GM12878 (cell line): ENCODE results near the gene MSH5. TPM values are rescaled to one million over a fixed set of nuclear protein-coding genes. Genes with fewer than 3 reads are reported as not detected.

Source experiments
- ATAC-seq: fragments of 200-7000 bp; cut with Tn5 transposase; 3 replicates; pipeline ENCODE4 v1.9.1; 2020; ENCODE audit warnings: mild to moderate bottlenecking, moderate library complexity
- BruUV-seq: library from RNA; stranded (reverse); fragments of 400-500 nt; replicated peaks from 2 replicates; lab custom pipeline; 2021; lab: Mats Ljungman, UMichigan
- CTCF ChIA-PET: fragments of 300-600 bp; sonication (Branson Sonifier 250); formaldehyde crosslinking; extraction: SDS; loops from one replicate; lab custom pipeline; 2021; ENCODE audit warnings: inconsistent platforms; lab: Yijun Ruan, JAX
- POLR2A ChIA-PET: fragments of 350-600 bp; formaldehyde crosslinking; extraction: SDS; loops from one replicate; lab custom pipeline; 2021; ENCODE audit warnings: inconsistent platforms; lab: Charles Lee
- RAD21 ChIA-PET: fragments of 300-600 bp; sonication (Branson Sonifier 250); formaldehyde crosslinking; loops from one replicate; lab custom pipeline; 2023; ENCODE audit warnings: antibody characterized with exemption; ENCODE audit not compliant: unreplicated experiment; lab: Charles Lee
- SMC1A ChIA-PET: fragments of 300-600 bp; sonication (Branson Sonifier 250); formaldehyde crosslinking; loops from one replicate; lab custom pipeline; 2023; ENCODE audit not compliant: unreplicated experiment, uncharacterized antibody; lab: Charles Lee
- DNase-seq: peaks from one replicate; pipeline ENCODE4 v3.0.0-alpha.2; 2011; ENCODE audit warnings: low read depth, low spot score
- FAIRE-seq: peaks from 3 replicates; lab custom pipeline; 2011; peaks lifted over from hg19 to GRCh38; lab: Jason Lieb, UNC
- H2AFZ ChIP-seq: 2 replicates; pipeline ENCODE4 v1.6.0; 2011; ENCODE audit warnings: low read depth, low read length, control low read depth; ENCODE audit not compliant: control insufficient read depth
- H3K27ac ChIP-seq: 2 replicates; pipeline ENCODE4 v1.5.1; 2011; ENCODE audit warnings: control low read depth; ENCODE audit not compliant: control insufficient read depth, insufficient read depth
- H3K27me3 ChIP-seq, 2 experiments: replicated peaks in 1 of 2; 2 replicates each; pipeline versions ENCODE4 v1.6.0 to v1.6.1; 2011; ENCODE audit warnings: low read length in 1 of 2; ENCODE audit not compliant: control insufficient read depth in 2 of 2, insufficient read depth in 2 of 2
- H3K36me3 ChIP-seq, 2 experiments: 2 replicates each; pipeline ENCODE4 v1.5.1; 2011; ENCODE audit warnings: low read length in 1 of 2; ENCODE audit not compliant: control insufficient read depth in 2 of 2, insufficient read depth in 2 of 2
- H3K4me1 ChIP-seq: 2 replicates; pipeline ENCODE4 v1.6.1; 2011; ENCODE audit warnings: mild to moderate bottlenecking, low read length, moderate library complexity, mixed read lengths; ENCODE audit not compliant: control insufficient read depth, insufficient read depth
- H3K4me2 ChIP-seq: 2 replicates; pipeline ENCODE4 v1.6.0; 2011; ENCODE audit warnings: control low read depth; ENCODE audit not compliant: control insufficient read depth, insufficient read depth
- H3K4me3 ChIP-seq: fragments of 200-600 bp; sonication (generic); 2 replicates; pipeline ENCODE4 v1.5.1; 2016
- H3K79me2 ChIP-seq: 2 replicates; pipeline ENCODE4 v1.6.0; 2011; ENCODE audit warnings: low read length; ENCODE audit not compliant: control insufficient read depth, insufficient read depth
- H3K9ac ChIP-seq: 2 replicates; pipeline ENCODE4 v1.8.0; 2011; ENCODE audit warnings: low read length, control low read depth, mixed read lengths; ENCODE audit not compliant: control insufficient read depth, insufficient read depth
- H3K9me3 ChIP-seq: replicated peaks from 3 replicates; pipeline ENCODE4 v1.5.1; 2011; ENCODE audit warnings: mild to moderate bottlenecking, low read length; ENCODE audit not compliant: control insufficient read depth, insufficient read depth
- H4K20me1 ChIP-seq: 2 replicates; pipeline ENCODE4 v1.6.0; 2011; ENCODE audit not compliant: control insufficient read depth, insufficient read depth
- BACH1 ChIP-seq: fragments of 450-650 bp; IDR thresholded peaks from 2 replicates; pipeline ENCODE4 v1.6.1; 2017; ENCODE audit warnings: mild to moderate bottlenecking, borderline replicate concordance
- CBFB ChIP-seq: IDR thresholded peaks from 2 replicates; pipeline ENCODE4 v1.6.1; 2016; ENCODE audit warnings: antibody characterized with exemption, low read depth
- CHD1 ChIP-seq: IDR thresholded peaks from 2 replicates; pipeline ENCODE4 v1.6.1; 2012; ENCODE audit warnings: low read depth, low read length, improper control_type of control experiment
- EGR1 ChIP-seq, 2 experiments: IDR thresholded peaks; 1 replicate in 1 of 2; 2 replicates in 1 of 2; pipeline ENCODE4 v1.6.1; 2011 to 2012; ENCODE audit warnings: low read depth in 2 of 2, low read length in 2 of 2, borderline replicate concordance in 1 of 2, mild to moderate bottlenecking in 1 of 2, moderate library complexity in 1 of 2
- EZH2 ChIP-seq: IDR thresholded peaks from 2 replicates; pipeline ENCODE4 v1.6.1; 2012; ENCODE audit warnings: low read depth, mild to moderate bottlenecking, control low read depth, inconsistent platforms, low read length, borderline replicate concordance; ENCODE audit not compliant: control insufficient read depth
- HCFC1 ChIP-seq: fragments of 150-350 bp; IDR thresholded peaks from 2 replicates; pipeline ENCODE4 v1.6.1; 2014; ENCODE audit warnings: low read length
- IKZF2 ChIP-seq, 2 experiments: fragments of 450-650 bp; IDR thresholded peaks; 2 replicates each; pipeline ENCODE4 v1.6.1; 2017; ENCODE audit warnings: mild to moderate bottlenecking in 2 of 2, moderate library complexity in 2 of 2
- JUNB ChIP-seq: IDR thresholded peaks from 2 replicates; pipeline ENCODE4 v1.6.1; 2016; ENCODE audit warnings: antibody characterized with exemption, mild to moderate bottlenecking
- KLF5 ChIP-seq: fragments of 450-650 bp; IDR thresholded peaks from 2 replicates; pipeline ENCODE4 v1.6.1; 2014; ENCODE audit warnings: mild to moderate bottlenecking; ENCODE audit not compliant: partially characterized antibody
- NFIC ChIP-seq: IDR thresholded peaks from 2 replicates; pipeline ENCODE4 v1.6.1; 2012; ENCODE audit warnings: low read depth, mild to moderate bottlenecking, inconsistent platforms, low read length, moderate library complexity
- NRF1 ChIP-seq: conservative IDR thresholded peaks from 2 replicates; pipeline ENCODE4 v1.6.1; 2011; ENCODE audit warnings: mild to moderate bottlenecking, low read depth, low read length, improper control_type of control experiment
- PAX8 ChIP-seq: fragments of 450-650 bp; IDR thresholded peaks from 2 replicates; pipeline ENCODE4 v1.6.1; 2017; ENCODE audit warnings: mild to moderate bottlenecking, moderate library complexity
- POU2F2 ChIP-seq: IDR thresholded peaks from 3 replicates; pipeline ENCODE4 v1.6.1; 2011; ENCODE audit warnings: low read depth, mild to moderate bottlenecking, low read length, borderline replicate concordance
- PRDM15 ChIP-seq: fragments of 450-650 bp; formaldehyde crosslinking; IDR thresholded peaks from 2 replicates; pipeline ENCODE4 v1.4.0; 2020; ENCODE audit warnings: mild to moderate bottlenecking, moderate library complexity
- RAD21 ChIP-seq: IDR thresholded peaks from 2 replicates; pipeline ENCODE4 v1.6.1; 2011; ENCODE audit warnings: mild to moderate bottlenecking, low read depth, low read length, moderate library complexity; ENCODE audit not compliant: insufficient read depth
- RAD51 ChIP-seq: fragments of 450-650 bp; IDR thresholded peaks from 2 replicates; pipeline ENCODE4 v1.6.1; 2016; ENCODE audit warnings: moderate library complexity, mild to moderate bottlenecking, inconsistent platforms
- RCOR1 ChIP-seq: conservative IDR thresholded peaks from 2 replicates; pipeline ENCODE4 v1.6.1; 2012; ENCODE audit warnings: low read depth, low read length, improper control_type of control experiment
- RELB ChIP-seq: fragments of 450-650 bp; IDR thresholded peaks from 2 replicates; pipeline ENCODE4 v1.6.1; 2017; ENCODE audit warnings: low read depth, mild to moderate bottlenecking, moderate library complexity
- SIN3A ChIP-seq: IDR thresholded peaks from 2 replicates; pipeline ENCODE4 v1.6.1; 2012; ENCODE audit warnings: low read depth, low read length, improper control_type of control experiment
- SREBF2 ChIP-seq: IDR thresholded peaks from 2 replicates; pipeline ENCODE4 v1.6.1; 2012; ENCODE audit warnings: mild to moderate bottlenecking, low read length
- WGBS: methylation state at CpG from one replicate; pipeline ENCODE4 v1.1.6; 2016; ENCODE audit warnings: low lambda C conversion rate; ENCODE audit not compliant: insufficient replicate concordance, insufficient coverage; ENCODE audit errors: missing lambda C conversion rate; 5-methylcytosine and 5-hydroxymethylcytosine counted together
- in situ Hi-C: fragments of 300-500 bp; cut with MboI; formaldehyde crosslinking; loops from 9 replicates; pipeline ENCODE4 v1.14.3; 2018; ENCODE audit warnings: mixed read lengths
- intact Hi-C: fragments of 100-400 bp; cut with micrococcal nuclease; formaldehyde crosslinking; loops from one replicate; pipeline ENCODE4 v1.14.2; 2022; ENCODE audit not compliant: unreplicated experiment
- polyA plus RNA-seq, 11 experiments: library from polyadenylated mRNA; depleted of rRNA in 4 of 11; unstranded in 6 of 11; stranded (reverse) in 5 of 11; fragments of >200 nt; fragmentation: Nextera tagmentation in 4 of 11; fragmentation: Illumina TruSeq in 1 of 11; extraction: Ambion mirVana in 4 of 11; extraction: Trizol in 1 of 11; gene quantifications; 1 replicate in 1 of 11; 2 replicates in 10 of 11; pipeline versions ENCODE4 v1.2.1 to v1.2.3, GENCODE V29; 2011 to 2016; ENCODE audit warnings: inconsistent platforms in 2 of 11, missing spikeins in 2 of 11, low read depth in 1 of 11
- total RNA-seq, 4 experiments: library from RNA; depleted of rRNA in 3 of 4; stranded (reverse); fragments of >200 nt in 3 of 4; fragmentation: Illumina TruSeq in 1 of 4; extraction: Trizol in 1 of 4; gene quantifications; 2 replicates each; pipeline versions ENCODE4 v1.2.1 to v1.2.3, GENCODE V29; 2013 to 2021

The MSH5 gene
- total and polyA plus RNA-seq, 10 of the 15 experiments (the other 5 are each of a cell fraction or from before 2014, with no cell fraction given) = 9.1 to 52.7 (median 30.0) TPM

GRCh38 chr6:31769684-31770371 lies 30.0 kb downstream of the MSH5 start:
- Histone ChIP-seq H3K9ac (no peak overlapping the region), H3K4me2 (no peak overlapping the region), H2AFZ (no peak overlapping the region), H3K36me3 (no peaks in the 10 kb centered on the region), H3K4me1 (no peaks in the 10 kb centered on the region), H3K27me3 (no peaks in the 10 kb centered on the region), H3K79me2 (no peaks in the 10 kb centered on the region), H3K9me3 (no peaks in the 10 kb centered on the region), H3K4me3 (no peak overlapping the region), H3K27ac (no peak overlapping the region), H4K20me1 (no peaks in the 10 kb centered on the region)
- FAIRE-seq (peak; percentile 88), DNase-seq (peak; percentile 36), ATAC-seq (peak; percentile 97)
- no TSS peak for BruUV-seq
- intact Hi-C loops = loop anchor here (1.0 to 10.0 kb wide), 3 partner anchors 41 to 90 kb away; partner anchors contain the start of genes DDAH2 and HSPA1B
- SMC1A ChIA-PET = interaction anchor here (0.6 to 4.8 kb wide), 27 partner anchors 16 to 222 kb away, joined by 3 to 42 read pairs (median 4); partner anchors contain the start of genes ABHD16A, BAG6, CLIC1 and DDAH2
- POLR2A ChIA-PET = interaction anchor here (0.5 to 3.0 kb wide), 11 partner anchors 18 to 177 kb away, joined by 3 to 27 read pairs (median 4); partner anchors contain the start of genes CLIC1, DDAH2, HSPA1B and MSH5
- CTCF ChIA-PET = interaction anchor here (0.6 to 9.2 kb wide), 41 partner anchors 11 to 228 kb away, joined by 3 to 208 read pairs (median 4); partner anchors contain the start of genes CLIC1, DDAH2, DDX39B and HSPA1A
- 40% methylated on average over 12 of the region's 12 CpGs for WGBS
- RAD21 ChIA-PET = interaction anchor here (0.6 to 3.6 kb wide), 26 partner anchors 8 to 219 kb away, joined by 3 to 44 read pairs (median 5); partner anchors contain the start of genes ABHD16A, CLIC1, DDAH2 and GPANK1
- in situ Hi-C loops = no loop called here
- TF ChIP-seq KLF5 (no peak), RCOR1 (no peak), PRDM15 (CRISPR knock-in tag) (no peak), CHD1 (no peak), CBFB (no peak), EGR1 (IDR thresholded peaks at IDR 0.05; ENCODE audit: borderline replicate concordance in 1 of 2, low read depth in 2 of 2, low read length in 2 of 2) (no peak), IKZF2 (IDR thresholded peaks at IDR 0.05) (no peak), JUNB (no peak), BACH1 (no peak), NRF1 (no peak), SIN3A (no peak), HCFC1 (no peak), RAD21 (peak; percentile 72), RELB (no peak), RAD51 (no peak), EZH2 (no peak), PAX8 (no peak), NFIC (no peak), SREBF2 (no peak), POU2F2 (peak; percentile 21; the same call in 1 of the 3 replicates)
